HCT116 (cell line): ENCODE measurements around the gene FHIT. TPM values are rescaled to one million over a fixed set of nuclear protein-coding genes. Genes with fewer than 3 reads are reported as not detected.

Source experiments
- ATAC-seq: fragments of 200-7000 bp; cut with Tn5 transposase; 2 replicates; pipeline ENCODE4 v1.9.1; 2020; ENCODE audit warnings: mild to moderate bottlenecking, moderate library complexity
- BruUV-seq: library from RNA; stranded (reverse); fragments of 400-500 nt; replicated peaks from 2 replicates; lab custom pipeline; 2021; lab: Mats Ljungman, UMichigan
- CTCF ChIA-PET: fragments of 300-600 bp; sonication (Branson Sonifier 250); formaldehyde crosslinking; loops from one replicate; lab custom pipeline; 2021; ENCODE audit warnings: antibody characterized with exemption; lab: Charles Lee
- POLR2A ChIA-PET: fragments of 300-600, 350-600 bp; sonication (Branson Sonifier 250); formaldehyde crosslinking; loops from one replicate; lab custom pipeline; 2021; ENCODE audit warnings: antibody characterized with exemption; lab: Charles Lee
- RAD21 ChIA-PET, 2 experiments: fragments of 300-600 bp; sonication (Branson Sonifier 250); formaldehyde crosslinking; loops; one replicate each; lab custom pipeline; 2023; ENCODE audit warnings: low total read pairs in 2 of 2; ENCODE audit not compliant: uncharacterized antibody in 2 of 2, unreplicated experiment in 2 of 2, low non-redundant PET in 1 of 2; lab: Charles Lee
- DNase-seq: peaks from one replicate; pipeline ENCODE4 v3.0.0-alpha.2; 2010; ENCODE audit warnings: low read depth, low spot score
- H2AFZ ChIP-seq: fragments of 200-600 bp; shearing (Covaris generic), sonication (generic); 2 replicates; pipeline ENCODE4 v1.6.1; 2017; ENCODE audit warnings: low read depth, mixed run types, mixed read lengths, antibody characterized with exemption, low read length; ENCODE audit not compliant: poor library complexity, severe bottlenecking
- H3K27ac ChIP-seq: 2 replicates; pipeline ENCODE4 v1.5.1; 2012; ENCODE audit warnings: low read depth, low read length
- H3K27me3 ChIP-seq: fragments of 200-600 bp; sonication (generic); 2 replicates; pipeline ENCODE4 v1.6.1; 2016; ENCODE audit warnings: mixed run types, low read length, mixed read lengths; ENCODE audit not compliant: insufficient read depth
- H3K36me3 ChIP-seq, 2 experiments: fragments of 200-500 bp in 1 of 2; fragments of 200-600 bp in 1 of 2; sonication (Bioruptor generic) in 1 of 2; sonication (generic) in 1 of 2; 2 replicates each; pipeline versions ENCODE4 v1.5.1 to v1.6.1; 2014 to 2016; ENCODE audit warnings: low read length in 2 of 2, inconsistent platforms in 1 of 2, mixed read lengths in 1 of 2, mixed run types in 1 of 2; ENCODE audit not compliant: insufficient read depth in 2 of 2, control insufficient read depth in 1 of 2
- H3K4me1 ChIP-seq, 2 experiments: fragments of 200-600 bp in 1 of 2; sonication (generic) in 1 of 2; 2 replicates each; pipeline versions ENCODE4 v1.5.1 to v1.6.1; 2012 to 2017; ENCODE audit warnings: low read length in 2 of 2, inconsistent platforms in 1 of 2, mild to moderate bottlenecking in 1 of 2, mixed read lengths in 1 of 2, mixed run types in 1 of 2, moderate library complexity in 1 of 2; ENCODE audit not compliant: insufficient read depth in 2 of 2, control insufficient read depth in 1 of 2
- H3K4me2 ChIP-seq: fragments of 200-600 bp; sonication (generic); 2 replicates; pipeline ENCODE4 v1.6.1; 2017; ENCODE audit warnings: mixed run types, low read length, mixed read lengths
- H3K4me3 ChIP-seq, 2 experiments: fragments of 200-600 bp in 1 of 2; sonication (generic) in 1 of 2; replicated peaks in 1 of 2; 2 replicates each; pipeline ENCODE4 v1.5.1; 2011 to 2016; ENCODE audit warnings: low read length in 2 of 2, control low read depth in 1 of 2, low read depth in 1 of 2, mild to moderate bottlenecking in 1 of 2, mixed read lengths in 1 of 2, mixed run types in 1 of 2
- H3K79me2 ChIP-seq: fragments of 200-600 bp; sonication (generic); 2 replicates; pipeline ENCODE4 v1.6.1; 2017; ENCODE audit warnings: mild to moderate bottlenecking, mixed run types, low read length, moderate library complexity, mixed read lengths; ENCODE audit not compliant: insufficient read depth
- H3K9ac ChIP-seq: fragments of 200-600 bp; sonication (generic); 2 replicates; pipeline ENCODE4 v1.6.1; 2016; ENCODE audit warnings: low read length, mixed read lengths
- H3K9me2 ChIP-seq: fragments of 200-600 bp; sonication (generic), shearing (Covaris generic); 2 replicates; pipeline ENCODE4 v1.6.1; 2017; ENCODE audit warnings: mixed run types, mild to moderate bottlenecking, moderate library complexity; ENCODE audit not compliant: insufficient read depth
- H3K9me3 ChIP-seq, 2 experiments: fragments of 200-500 bp in 1 of 2; fragments of 200-600 bp in 1 of 2; sonication (Bioruptor generic) in 1 of 2; sonication (generic) in 1 of 2; 2 replicates each; pipeline ENCODE4 v1.6.1; 2014 to 2017; ENCODE audit warnings: low read length in 2 of 2, mixed read lengths in 2 of 2, inconsistent platforms in 1 of 2, low read depth in 1 of 2, mild to moderate bottlenecking in 1 of 2, mixed run types in 1 of 2, moderate library complexity in 1 of 2; ENCODE audit not compliant: control insufficient read depth in 1 of 2, insufficient read depth in 1 of 2
- H4K20me1 ChIP-seq: fragments of 200-600 bp; sonication (generic), shearing (Covaris generic); 2 replicates; pipeline ENCODE4 v1.6.1; 2017; ENCODE audit warnings: mixed run types, mild to moderate bottlenecking, moderate library complexity; ENCODE audit not compliant: insufficient read depth
- CBX3 ChIP-seq: IDR thresholded peaks from 2 replicates; pipeline ENCODE4 v1.6.1; 2012; ENCODE audit warnings: low read depth
- CEBPB ChIP-seq: IDR thresholded peaks from 2 replicates; pipeline ENCODE4 v1.6.1; 2012; ENCODE audit warnings: low read depth
- EGR1 ChIP-seq: IDR thresholded peaks from 2 replicates; pipeline ENCODE4 v1.6.1; 2012; ENCODE audit warnings: low read depth
- ELF1 ChIP-seq: IDR thresholded peaks from 2 replicates; pipeline ENCODE4 v1.6.1; 2012; ENCODE audit warnings: low read depth, borderline replicate concordance
- EZH2phosphoT487 ChIP-seq: fragments of 200-600 bp; IDR thresholded peaks from 2 replicates; pipeline ENCODE4 v1.6.1; 2018; ENCODE audit warnings: antibody characterized with exemption, borderline replicate concordance
- FOSL1 ChIP-seq: IDR thresholded peaks from 2 replicates; pipeline ENCODE4 v1.6.1; 2012; ENCODE audit warnings: low read depth
- JUND ChIP-seq: IDR thresholded peaks from 2 replicates; pipeline ENCODE4 v1.6.1; 2012
- MAX ChIP-seq: IDR thresholded peaks from 2 replicates; pipeline ENCODE4 v1.6.1; 2012
- POLR2AphosphoS5 ChIP-seq: IDR thresholded peaks from 2 replicates; pipeline ENCODE4 v1.6.1; 2011; ENCODE audit warnings: mild to moderate bottlenecking, low read depth, low read length, moderate library complexity
- REST ChIP-seq: IDR thresholded peaks from 2 replicates; pipeline ENCODE4 v1.6.1; 2012; ENCODE audit warnings: low read depth
- SIN3A ChIP-seq: IDR thresholded peaks from 2 replicates; pipeline ENCODE4 v1.6.1; 2012; ENCODE audit warnings: low read depth
- TCF7L2 ChIP-seq: IDR thresholded peaks from 2 replicates; pipeline ENCODE4 v1.7.0; 2011; ENCODE audit warnings: borderline replicate concordance, inconsistent platforms; ENCODE audit not compliant: insufficient read depth, insufficient read length; ENCODE audit errors: extremely low read depth
- YY1 ChIP-seq: IDR thresholded peaks from 2 replicates; pipeline ENCODE4 v1.6.1; 2011; ENCODE audit warnings: low read length, low read depth, moderate library complexity, mild to moderate bottlenecking; ENCODE audit not compliant: insufficient replicate concordance; ENCODE audit errors: extremely low read depth
- ZBTB33 ChIP-seq: IDR thresholded peaks from 2 replicates; pipeline ENCODE4 v1.6.1; 2011; ENCODE audit warnings: mild to moderate bottlenecking, low read length, moderate library complexity; ENCODE audit not compliant: insufficient replicate concordance; ENCODE audit errors: extremely low read depth
- ZFX ChIP-seq: fragments of 450-650 bp; IDR thresholded peaks from 2 replicates; pipeline ENCODE4 v1.6.1; 2017
- ZNF274 ChIP-seq: fragments of 200-500 bp; sonication (Bioruptor generic); IDR thresholded peaks from 2 replicates; pipeline ENCODE4 v1.6.1; 2014; ENCODE audit warnings: mild to moderate bottlenecking, low read depth, low read length, inconsistent platforms
- intact Hi-C: fragments of 100-400 bp; cut with micrococcal nuclease; formaldehyde crosslinking; loops from 2 replicates; pipeline ENCODE4 v1.10.0; 2022
- total RNA-seq: library from RNA; stranded (reverse); gene quantifications from one replicate; pipeline ENCODE4 v1.2.1, GENCODE V29; 2021; ENCODE audit not compliant: unreplicated experiment

FHIT gene
- total RNA-seq, 1 experiment from 2014 or later = 20.1 TPM

- no peaks in the 10 kb centered on the region for H3K79me2 ChIP-seq
- H3K27ac ChIP-seq = no peak overlapping the region
- H3K9me3 ChIP-seq = no peaks in the 10 kb centered on the region
- no peak overlapping the region for H2AFZ ChIP-seq
- no peaks in the 10 kb centered on the region for H3K4me1 ChIP-seq
- H4K20me1 ChIP-seq = no peaks in the 10 kb centered on the region
- H3K9me2 ChIP-seq = no peaks in the 10 kb centered on the region
- H3K4me3 ChIP-seq = no peak overlapping the region
- H3K36me3 ChIP-seq = no peaks in the 10 kb centered on the region
- RAD21 ChIA-PET = no interaction called here
- TF ChIP-seq EGR1 = no peak
- TF ChIP-seq REST = no peak
- no peak for TF ChIP-seq POLR2AphosphoS5
- TF ChIP-seq ZFX = no peak
- no peak for TF ChIP-seq TCF7L2
- no peak for TF ChIP-seq SIN3A
- H3K9ac ChIP-seq = no peak overlapping the region
- DNase-seq (no peak), ATAC-seq (no peak)
- no peak overlapping the region for H3K4me2 ChIP-seq
- POLR2A ChIA-PET = no interaction called here
- H3K27me3 ChIP-seq = no peaks in the 10 kb centered on the region
- intact Hi-C loops = no loop called here
- BruUV-seq = no TSS peak
- CTCF ChIA-PET = no interaction called here
Observed at GRCh38 chr3:60281970-60282369, 969.3 kb downstream of the FHIT start.

- no peaks in the 10 kb centered on the region for H3K9me3 ChIP-seq
- no peaks in the 10 kb centered on the region for H3K4me1 ChIP-seq
- intact Hi-C loops = no loop called here
- ChIA-PET POLR2A (no interaction called here), RAD21 (no interaction called here), CTCF (no interaction called here)
- H3K79me2 ChIP-seq = no peaks in the 10 kb centered on the region
- no peaks in the 10 kb centered on the region for H3K9me2 ChIP-seq
- no peaks in the 10 kb centered on the region for H4K20me1 ChIP-seq
- BruUV-seq = no TSS peak
- ATAC-seq (no peak), DNase-seq (no peak)
- no peak overlapping the region for H3K4me3 ChIP-seq
- no peak overlapping the region for H3K4me2 ChIP-seq
- H3K27ac ChIP-seq = no peak overlapping the region
- H2AFZ ChIP-seq = no peak overlapping the region
- no peaks in the 10 kb centered on the region for H3K27me3 ChIP-seq
- H3K9ac ChIP-seq = no peak overlapping the region
- no peaks in the 10 kb centered on the region for H3K36me3 ChIP-seq
- TF ChIP-seq YY1 (no peak), CEBPB (no peak), POLR2AphosphoS5 (no peak), ZNF274 (no peak), SIN3A (no peak), EZH2phosphoT487 (no peak), TCF7L2 (no peak), JUND (no peak), MAX (no peak), ZBTB33 (no peak), CBX3 (no peak), FOSL1 (no peak), ELF1 (no peak)
Observed at GRCh38 chr3:60277361-60277800, 973.9 kb downstream of the FHIT start.
